OCI-LY7 (cell line): Measurements from ENCODE around the gene SAYSD1. TPM values are rescaled to one million over a fixed set of nuclear protein-coding genes. Genes with fewer than 3 reads are reported as not detected.

Source experiments
- BruUV-seq: library from RNA; stranded (reverse); fragments of 400-500 nt; replicated peaks from 2 replicates; lab custom pipeline; 2021; lab: Mats Ljungman, UMichigan
- CTCF ChIA-PET: fragments of 300-600 bp; sonication (Branson Sonifier 250); formaldehyde crosslinking; loops from one replicate; lab custom pipeline; 2022; ENCODE audit warnings: antibody characterized with exemption; ENCODE audit not compliant: unreplicated experiment; lab: Charles Lee
- POLR2A ChIA-PET: fragments of 300-600 bp; sonication (Branson Sonifier 250); formaldehyde crosslinking; loops from one replicate; lab custom pipeline; 2022; ENCODE audit warnings: antibody characterized with exemption; lab: Charles Lee
- DNase-seq: peaks from one replicate; pipeline ENCODE4 v3.0.0-alpha.2; 2015; ENCODE audit warnings: low spot score
- H2AFZ ChIP-seq: fragments of 200-600 bp; sonication (generic), shearing (Covaris generic); 2 replicates; pipeline ENCODE4 v1.6.1; 2014; ENCODE audit warnings: mild to moderate bottlenecking, antibody characterized with exemption, low read length, moderate library complexity
- H3K27ac ChIP-seq: fragments of 200-600 bp; sonication (generic); 2 replicates; pipeline ENCODE4 v1.5.1; 2014; ENCODE audit warnings: mixed run types, low read depth, mild to moderate bottlenecking, moderate library complexity, low read length, inconsistent platforms; ENCODE audit not compliant: poor library complexity, severe bottlenecking
- H3K36me3 ChIP-seq: fragments of 200-600 bp; sonication (generic); 2 replicates; pipeline ENCODE4 v1.6.1; 2014; ENCODE audit warnings: mild to moderate bottlenecking, antibody characterized with exemption, low read length, moderate library complexity, mixed read lengths; ENCODE audit not compliant: insufficient read depth
- H3K4me1 ChIP-seq: fragments of 200-600 bp; sonication (generic); 2 replicates; pipeline ENCODE4 v1.5.1; 2014; ENCODE audit warnings: mild to moderate bottlenecking, low read length; ENCODE audit not compliant: insufficient read depth, poor library complexity, severe bottlenecking
- H3K4me2 ChIP-seq: fragments of 200-600 bp; sonication (generic); 2 replicates; pipeline ENCODE4 v1.6.1; 2014; ENCODE audit warnings: mild to moderate bottlenecking, low read length
- H3K4me3 ChIP-seq: fragments of 200-600 bp; sonication (generic); 2 replicates; pipeline ENCODE4 v1.5.1; 2014; ENCODE audit warnings: mild to moderate bottlenecking, low read depth, low read length; ENCODE audit not compliant: poor library complexity, severe bottlenecking
- H3K79me2 ChIP-seq: fragments of 200-600 bp; sonication (generic); 2 replicates; pipeline ENCODE4 v1.6.1; 2016; ENCODE audit warnings: low read depth, mild to moderate bottlenecking, low read length, moderate library complexity, mixed read lengths; ENCODE audit not compliant: insufficient read depth
- H3K9me2 ChIP-seq: fragments of 200-600 bp; sonication (generic); 2 replicates; pipeline ENCODE4 v1.6.1; 2016; ENCODE audit warnings: mild to moderate bottlenecking, low read length, mixed read lengths; ENCODE audit not compliant: insufficient read depth
- H3K9me3 ChIP-seq: fragments of 200-600 bp; sonication (generic); 2 replicates; pipeline ENCODE4 v1.6.1; 2014; ENCODE audit warnings: mild to moderate bottlenecking, mixed run types, low read length, mixed read lengths
- H4K20me1 ChIP-seq: fragments of 200-600 bp; sonication (generic); 2 replicates; pipeline ENCODE4 v1.6.1; 2014; ENCODE audit warnings: mild to moderate bottlenecking, antibody characterized with exemption, low read length, moderate library complexity, mixed read lengths; ENCODE audit not compliant: insufficient read depth
- CTCF ChIP-seq: fragments of 200-600 bp; sonication (generic); conservative IDR thresholded peaks from 2 replicates; pipeline ENCODE4 v1.5.1; 2014; ENCODE audit warnings: mild to moderate bottlenecking, antibody characterized with exemption, low read length, moderate library complexity, mixed read lengths
- EZH2phosphoT487 ChIP-seq: fragments of 200-600 bp; sonication (generic); IDR thresholded peaks from 2 replicates; pipeline ENCODE4 v1.6.1; 2018; ENCODE audit warnings: low read depth, borderline replicate concordance, mild to moderate bottlenecking, mixed run types, antibody characterized with exemption, low read length, moderate library complexity, mixed read lengths
- intact Hi-C: fragments of 100-400 bp; cut with micrococcal nuclease; formaldehyde crosslinking; loops from one replicate; pipeline ENCODE4 v1.10.0; 2022; ENCODE audit not compliant: unreplicated experiment
- total RNA-seq, 2 experiments: library from RNA; depleted of rRNA in 1 of 2; stranded (reverse); fragments of >200 nt in 1 of 2; shearing (Covaris generic) in 1 of 2; gene quantifications; 2 replicates each; pipeline ENCODE4 v1.2.3, GENCODE V29; 2014 to 2022

Gene SAYSD1
- total RNA-seq, 2 experiments from 2014 or later: 10.7 to 14.1 TPM

- Histone ChIP-seq H3K79me2 (no peaks in the 10 kb centered on the region), H3K9me3 (no peaks in the 10 kb centered on the region), H2AFZ (no peak overlapping the region), H3K4me3 (no peak overlapping the region), H3K4me1 (no peaks in the 10 kb centered on the region), H3K9me2 (no peaks in the 10 kb centered on the region), H3K4me2 (no peak overlapping the region), H3K36me3 (no peaks in the 10 kb centered on the region), H3K27ac (no peak overlapping the region), H4K20me1 (no peaks in the 10 kb centered on the region)
- intact Hi-C loops: no loop called here
- BruUV-seq: no TSS peak
- no peak for DNase-seq
- POLR2A ChIA-PET: interaction anchor here (0.6 kb wide), 1 partner anchor 502 kb away, joined by 3 read pairs; no protein-coding TSS in a partner anchor
- CTCF ChIA-PET: no interaction called here
- TF ChIP-seq CTCF: no peak
- TF ChIP-seq EZH2phosphoT487: no peak
Measured at GRCh38 chr6:39068391-39068790, 46.6 kb downstream of the SAYSD1 start.

- H3K9me2 ChIP-seq: no peaks in the 10 kb centered on the region
- no peaks in the 10 kb centered on the region for H3K79me2 ChIP-seq
- no peak for TF ChIP-seq CTCF
- no peak for TF ChIP-seq EZH2phosphoT487
- CTCF ChIA-PET: no interaction called here
- H3K4me1 ChIP-seq: no peaks in the 10 kb centered on the region
- POLR2A ChIA-PET: no interaction called here
- H3K4me2 ChIP-seq: no peak overlapping the region
- intact Hi-C loops: no loop called here
- H3K9me3 ChIP-seq: no peaks in the 10 kb centered on the region
- H3K4me3 ChIP-seq: no peak overlapping the region
- no peak overlapping the region for H2AFZ ChIP-seq
- no peaks in the 10 kb centered on the region for H4K20me1 ChIP-seq
- no peak overlapping the region for H3K27ac ChIP-seq
- no peak for DNase-seq
- no peaks in the 10 kb centered on the region for H3K36me3 ChIP-seq
- no TSS peak for BruUV-seq
Measured at GRCh38 chr6:39065561-39065960, 49.4 kb downstream of the SAYSD1 start.

- Histone ChIP-seq H3K9me2 (no peaks in the 10 kb centered on the region), H3K4me1 (no peaks in the 10 kb centered on the region), H2AFZ (no peak overlapping the region), H3K4me2 (no peak overlapping the region), H3K36me3 (no peaks in the 10 kb centered on the region), H3K9me3 (no peaks in the 10 kb centered on the region), H4K20me1 (no peaks in the 10 kb centered on the region), H3K4me3 (no peak overlapping the region), H3K27ac (no peak overlapping the region), H3K79me2 (no peaks in the 10 kb centered on the region)
- no TSS peak for BruUV-seq
- ChIA-PET CTCF (no interaction called here), POLR2A (no interaction called here)
- intact Hi-C loops: no loop called here
- no peak for DNase-seq
- TF ChIP-seq EZH2phosphoT487 (no peak), CTCF (no peak)
Measured at GRCh38 chr6:39063526-39063925, 51.5 kb downstream of the SAYSD1 start.
